ENCODE data around the gene FOXE3. TPM values are rescaled to one million over a fixed set of nuclear protein-coding genes. Genes with fewer than 3 reads are reported as not detected.

The FOXE3 gene
- total RNA-seq, 1 experiment from 2014 or later, result not detected

DNA sequence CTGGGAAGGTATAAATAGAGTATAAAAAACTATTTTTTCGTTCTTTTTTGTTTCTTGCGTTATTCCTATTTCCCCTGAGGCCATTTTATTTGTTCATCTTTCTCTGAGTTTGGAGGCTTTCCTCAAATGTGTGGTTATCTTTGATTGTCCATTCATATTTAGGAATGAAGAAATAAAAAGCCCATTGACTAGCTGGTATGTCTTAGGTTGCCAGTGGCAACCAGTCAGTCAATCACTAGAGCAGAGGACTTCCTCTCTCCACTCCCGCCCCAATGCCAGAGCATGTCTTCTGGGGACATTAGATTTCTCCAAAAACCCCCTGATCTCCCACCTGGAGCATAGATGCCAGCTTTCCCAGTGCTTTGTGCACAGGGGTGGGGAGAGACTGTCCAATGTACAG is 20.7 kb upstream of the FOXE3 start:
- Histone ChIP-seq H3K36me3 (ENCODE audit: control insufficient read depth, insufficient read depth, low read length) (no peaks in the 10 kb centered on the region), H3K9me3 (no peaks in the 10 kb centered on the region), H3K27me3 (replicated peaks; ENCODE audit: control insufficient read depth, insufficient read depth, low read length) (no peaks in the 10 kb centered on the region), H3K4me3 (ENCODE audit: low read depth, low read length) (no peak overlapping the region), H3K4me1 (peaks cover 10% of the 10 kb centered on the region)
- TF ChIP-seq, protein P1, sequence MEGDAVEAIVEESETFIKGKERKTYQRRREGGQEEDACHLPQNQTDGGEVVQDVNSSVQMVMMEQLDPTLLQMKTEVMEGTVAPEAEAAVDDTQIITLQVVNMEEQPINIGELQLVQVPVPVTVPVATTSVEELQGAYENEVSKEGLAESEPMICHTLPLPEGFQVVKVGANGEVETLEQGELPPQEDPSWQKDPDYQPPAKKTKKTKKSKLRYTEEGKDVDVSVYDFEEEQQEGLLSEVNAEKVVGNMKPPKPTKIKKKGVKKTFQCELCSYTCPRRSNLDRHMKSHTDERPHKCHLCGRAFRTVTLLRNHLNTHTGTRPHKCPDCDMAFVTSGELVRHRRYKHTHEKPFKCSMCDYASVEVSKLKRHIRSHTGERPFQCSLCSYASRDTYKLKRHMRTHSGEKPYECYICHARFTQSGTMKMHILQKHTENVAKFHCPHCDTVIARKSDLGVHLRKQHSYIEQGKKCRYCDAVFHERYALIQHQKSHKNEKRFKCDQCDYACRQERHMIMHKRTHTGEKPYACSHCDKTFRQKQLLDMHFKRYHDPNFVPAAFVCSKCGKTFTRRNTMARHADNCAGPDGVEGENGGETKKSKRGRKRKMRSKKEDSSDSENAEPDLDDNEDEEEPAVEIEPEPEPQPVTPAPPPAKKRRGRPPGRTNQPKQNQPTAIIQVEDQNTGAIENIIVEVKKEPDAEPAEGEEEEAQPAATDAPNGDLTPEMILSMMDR (IDR thresholded peaks at IDR 0.05; ENCODE audit: insufficient read depth in 1 of 2, low read depth in 1 of 2, low read length in 1 of 2, severe bottlenecking in 1 of 2, unreplicated experiment in 1 of 2), result no peak
- no peak overlapping the region for H3K27ac Mint-ChIP-seq (ENCODE audit: unreplicated experiment)
- no peaks in the 10 kb centered on the region for H3K36me3 Mint-ChIP-seq (ENCODE audit: insufficient read depth, unreplicated experiment)
- H3K4me1 Mint-ChIP-seq (ENCODE audit: low read depth, unreplicated experiment), result peaks cover 27% of the 10 kb centered on the region
- DNase-seq, result no peak
- ChIA-PET CTCF (interaction anchor here (0.9 kb wide), 1 partner anchor 42 kb away, joined by 8 read pairs; the partner anchor contains the start of gene FOXD2), POLR2A (no interaction called here)
- no peak overlapping the region for H3K4me3 Mint-ChIP-seq (ENCODE audit: unreplicated experiment)
- H3K27me3 Mint-ChIP-seq (ENCODE audit: insufficient read depth, unreplicated experiment), result no peaks in the 10 kb centered on the region
- peaks cover 9% of the 10 kb centered on the region for H3K9me3 Mint-ChIP-seq (ENCODE audit: unreplicated experiment)
- BruUV-seq (replicated peaks), result no TSS peak
- intact Hi-C loops (cut with micrococcal nuclease; ENCODE audit: unreplicated experiment), result no loop called here

GRCh38 chr1:47396671-47397196 is 19.4 kb upstream of the FOXE3 start:
- H3K27me3 Mint-ChIP-seq (ENCODE audit: insufficient read depth, unreplicated experiment), result no peaks in the 10 kb centered on the region
- no peaks in the 10 kb centered on the region for H3K36me3 Mint-ChIP-seq (ENCODE audit: insufficient read depth, unreplicated experiment)
- H3K4me1 ChIP-seq, result no peaks in the 10 kb centered on the region; the same call in 1 of the 2 replicates
- no peak for DNase-seq
- POLR2A ChIA-PET, result no interaction called here
- no TSS peak for BruUV-seq (replicated peaks)
- H3K27me3 ChIP-seq (replicated peaks; ENCODE audit: control insufficient read depth, insufficient read depth, low read length), result no peaks in the 10 kb centered on the region
- intact Hi-C loops (cut with micrococcal nuclease; ENCODE audit: unreplicated experiment), result no loop called here
- no peak overlapping the region for H3K27ac Mint-ChIP-seq (ENCODE audit: unreplicated experiment)
- peaks cover 28% of the 10 kb centered on the region for H3K4me1 Mint-ChIP-seq (ENCODE audit: low read depth, unreplicated experiment)
- TF ChIP-seq, protein P1 (IDR thresholded peaks at IDR 0.05; ENCODE audit: insufficient read depth in 1 of 2, low read depth in 1 of 2, low read length in 1 of 2, severe bottlenecking in 1 of 2, unreplicated experiment in 1 of 2), result no peak
- no peaks in the 10 kb centered on the region for H3K36me3 ChIP-seq (ENCODE audit: control insufficient read depth, insufficient read depth, low read length)
- no peaks in the 10 kb centered on the region for H3K9me3 ChIP-seq
- H3K9me3 Mint-ChIP-seq (ENCODE audit: unreplicated experiment), result peaks cover 9% of the 10 kb centered on the region
- CTCF ChIA-PET, result no interaction called here
- H3K4me3 Mint-ChIP-seq (ENCODE audit: unreplicated experiment), result no peak overlapping the region
- H3K4me3 ChIP-seq (ENCODE audit: low read depth, low read length), result no peak overlapping the region

- CTCF ChIA-PET, result interaction anchor here (1.1 kb wide), 1 partner anchor 38 kb away, joined by 3 read pairs; the partner anchor contains the start of gene FOXD2
- H3K4me3 Mint-ChIP-seq (ENCODE audit: unreplicated experiment), result no peak overlapping the region
These were observed 16.8 kb upstream of the FOXE3 start for GRCh38 chr1:47399138-47399845.

More at GRCh38 chr1:47399138-47399845, 16.8 kb upstream of the FOXE3 start:
- Histone ChIP-seq H3K36me3 (ENCODE audit: control insufficient read depth, insufficient read depth, low read length) (no peaks in the 10 kb centered on the region), H3K27me3 (replicated peaks; ENCODE audit: control insufficient read depth, insufficient read depth, low read length) (no peaks in the 10 kb centered on the region), H3K4me1 (peaks cover 18% of the 10 kb centered on the region), H3K9me3 (no peaks in the 10 kb centered on the region), H3K4me3 (ENCODE audit: low read depth, low read length) (no peak overlapping the region)
- POLR2A ChIA-PET, result no interaction called here
- Mint-ChIP-seq H3K27ac (ENCODE audit: unreplicated experiment) (no peak overlapping the region), H3K36me3 (ENCODE audit: insufficient read depth, unreplicated experiment) (no peaks in the 10 kb centered on the region), H3K9me3 (ENCODE audit: unreplicated experiment) (peaks cover 9% of the 10 kb centered on the region), H3K27me3 (ENCODE audit: insufficient read depth, unreplicated experiment) (no peaks in the 10 kb centered on the region), H3K4me1 (ENCODE audit: low read depth, unreplicated experiment) (peaks cover 26% of the 10 kb centered on the region)
- intact Hi-C loops (cut with micrococcal nuclease; ENCODE audit: unreplicated experiment), result no loop called here
- DNase-seq, result no peak
- no TSS peak for BruUV-seq (replicated peaks)
- TF ChIP-seq, protein P1 (IDR thresholded peaks at IDR 0.05; ENCODE audit: insufficient read depth in 1 of 2, low read depth in 1 of 2, low read length in 1 of 2, severe bottlenecking in 1 of 2, unreplicated experiment in 1 of 2), result no peak
